ENCODE data around the gene SIGLEC15.

- TF ChIP-seq CTCF (conservative IDR thresholded peaks at IDR 0.05; ENCODE audit: low read depth, low read length) (no peak), EZH2 (IDR thresholded peaks at IDR 0.05; ENCODE audit: borderline replicate concordance, low read depth, low read length, poor library complexity, severe bottlenecking) (no peak)
Observed at GRCh38 chr18:45805551-45805950, 19.9 kb upstream of the SIGLEC15 start.

Measured in A673 (cell line).